Measurements from ENCODE around the gene TNFRSF21.

DNA sequence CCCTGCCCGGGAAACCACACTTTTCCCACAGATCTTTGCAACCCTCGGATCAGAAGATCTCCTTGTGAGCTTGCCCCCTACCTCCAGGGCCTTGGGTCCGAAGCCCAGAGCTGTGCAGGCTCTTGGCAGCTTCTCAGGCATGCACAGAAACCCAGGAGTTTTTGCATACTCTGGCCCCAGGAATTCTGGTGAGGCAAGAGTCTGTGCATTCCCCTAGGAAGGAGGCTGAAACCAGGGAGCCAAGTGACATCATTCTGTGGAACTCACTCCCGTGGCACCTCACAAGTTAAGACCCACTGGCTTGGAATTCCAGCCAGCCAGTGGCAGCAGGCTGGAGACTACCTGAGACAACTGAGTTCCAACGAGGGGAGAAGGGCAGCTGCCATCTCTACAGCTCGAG, 100.1 kb downstream of the TNFRSF21 start:
- no peak for TF ChIP-seq POLR2A (IDR thresholded peaks at IDR 0.05)
- TF ChIP-seq, protein P1, sequence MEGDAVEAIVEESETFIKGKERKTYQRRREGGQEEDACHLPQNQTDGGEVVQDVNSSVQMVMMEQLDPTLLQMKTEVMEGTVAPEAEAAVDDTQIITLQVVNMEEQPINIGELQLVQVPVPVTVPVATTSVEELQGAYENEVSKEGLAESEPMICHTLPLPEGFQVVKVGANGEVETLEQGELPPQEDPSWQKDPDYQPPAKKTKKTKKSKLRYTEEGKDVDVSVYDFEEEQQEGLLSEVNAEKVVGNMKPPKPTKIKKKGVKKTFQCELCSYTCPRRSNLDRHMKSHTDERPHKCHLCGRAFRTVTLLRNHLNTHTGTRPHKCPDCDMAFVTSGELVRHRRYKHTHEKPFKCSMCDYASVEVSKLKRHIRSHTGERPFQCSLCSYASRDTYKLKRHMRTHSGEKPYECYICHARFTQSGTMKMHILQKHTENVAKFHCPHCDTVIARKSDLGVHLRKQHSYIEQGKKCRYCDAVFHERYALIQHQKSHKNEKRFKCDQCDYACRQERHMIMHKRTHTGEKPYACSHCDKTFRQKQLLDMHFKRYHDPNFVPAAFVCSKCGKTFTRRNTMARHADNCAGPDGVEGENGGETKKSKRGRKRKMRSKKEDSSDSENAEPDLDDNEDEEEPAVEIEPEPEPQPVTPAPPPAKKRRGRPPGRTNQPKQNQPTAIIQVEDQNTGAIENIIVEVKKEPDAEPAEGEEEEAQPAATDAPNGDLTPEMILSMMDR (IDR thresholded peaks at IDR 0.05), result no peak

Data from body of pancreas (tissue), 4 donors.